SK-N-SH (cell line): ENCODE results near the gene KAT8. TPM values are rescaled to one million over a fixed set of nuclear protein-coding genes. Genes with fewer than 3 reads are reported as not detected.

Experiments
- CTCF ChIA-PET: fragments of 300-600, 350-600 bp; formaldehyde crosslinking; extraction: SDS; loops from one replicate; lab custom pipeline; 2021; lab: Yijun Ruan, JAX
- POLR2A ChIA-PET: fragments of 350-600 bp; sonication (Branson Sonifier 250); formaldehyde crosslinking; extraction: SDS; loops from one replicate; lab custom pipeline; 2020; ENCODE audit warnings: antibody characterized with exemption, inconsistent platforms; lab: Yijun Ruan, JAX
- DNase-seq: peaks from one replicate; pipeline ENCODE4 v3.0.0; 2012
- H2AFZ ChIP-seq: fragments of 200-600 bp; sonication (generic); 2 replicates; pipeline ENCODE4 v1.8.1; 2016; ENCODE audit warnings: antibody characterized with exemption, mild to moderate bottlenecking, low read depth
- H3F3A ChIP-seq: fragments of 200-600 bp; sonication (generic); replicated peaks from 2 replicates; pipeline ENCODE3; 2016; ENCODE audit warnings: antibody characterized with exemption, mild to moderate bottlenecking; ENCODE audit not compliant: insufficient read depth
- H3K27ac ChIP-seq, 2 experiments: fragments of 200-500 bp in 1 of 2; fragments of 200-600 bp in 1 of 2; sonication (Bioruptor generic) in 1 of 2; sonication (generic), shearing (Covaris generic) in 1 of 2; 2 replicates each; pipeline versions ENCODE4 v1.5.1 to v1.6.1; 2014 to 2016; ENCODE audit warnings: low read depth in 2 of 2, inconsistent platforms in 1 of 2, low read length in 1 of 2, mild to moderate bottlenecking in 1 of 2, mixed read lengths in 1 of 2
- H3K27me3 ChIP-seq: fragments of 200-600 bp; sonication (generic), shearing (Covaris generic); 2 replicates; pipeline ENCODE4 v1.6.1; 2016; ENCODE audit warnings: mixed run types; ENCODE audit not compliant: insufficient read depth
- H3K36me3 ChIP-seq, 2 experiments: fragments of 200-500 bp in 1 of 2; fragments of 200-600 bp in 1 of 2; sonication (Bioruptor generic) in 1 of 2; sonication (generic) in 1 of 2; replicated peaks in 1 of 2; 2 replicates each; pipeline versions ENCODE3 to v1.5.1; 2014 to 2016; ENCODE audit warnings: low read length in 1 of 2, mild to moderate bottlenecking in 1 of 2; ENCODE audit not compliant: insufficient read depth in 2 of 2, control insufficient read depth in 1 of 2
- H3K4me1 ChIP-seq, 2 experiments: fragments of 200-500 bp in 1 of 2; fragments of 200-600 bp in 1 of 2; sonication (Bioruptor generic) in 1 of 2; sonication (generic), shearing (Covaris generic) in 1 of 2; 2 replicates each; pipeline versions ENCODE4 v1.5.1 to v1.6.1; 2014 to 2016; ENCODE audit warnings: low read depth in 1 of 2, low read length in 1 of 2, mixed run types in 1 of 2; ENCODE audit not compliant: insufficient read depth in 2 of 2, control insufficient read depth in 1 of 2
- H3K4me2 ChIP-seq: fragments of 200-600 bp; sonication (generic), shearing (Covaris generic); 2 replicates; pipeline ENCODE4 v1.6.1; 2017; ENCODE audit warnings: mixed run types
- H3K4me3 ChIP-seq, 2 experiments: fragments of 200-500 bp in 1 of 2; fragments of 200-600 bp in 1 of 2; sonication (Bioruptor generic) in 1 of 2; sonication (generic), shearing (Covaris generic) in 1 of 2; 2 replicates each; pipeline versions ENCODE4 v1.5.1 to v1.8.1; 2014 to 2016; ENCODE audit warnings: low read depth in 2 of 2, inconsistent platforms in 1 of 2, low read length in 1 of 2, mild to moderate bottlenecking in 1 of 2, mixed read lengths in 1 of 2, moderate library complexity in 1 of 2
- H3K79me2 ChIP-seq: fragments of 200-600 bp; sonication (generic); 2 replicates; pipeline ENCODE4 v1.8.1; 2017; ENCODE audit warnings: mild to moderate bottlenecking; ENCODE audit not compliant: insufficient read depth
- H3K9ac ChIP-seq: fragments of 200-600 bp; sonication (generic); 2 replicates; pipeline ENCODE4 v1.6.1; 2017; ENCODE audit warnings: mixed run types
- H3K9me2 ChIP-seq: fragments of 200-600 bp; sonication (generic); 2 replicates; pipeline ENCODE4 v1.6.1; 2017; ENCODE audit warnings: mixed run types
- H3K9me3 ChIP-seq: fragments of 200-600 bp; sonication (generic); 2 replicates; pipeline ENCODE4 v1.6.1; 2017; ENCODE audit warnings: mixed run types, mild to moderate bottlenecking, moderate library complexity
- H4K20me1 ChIP-seq: fragments of 200-600 bp; sonication (generic); 2 replicates; pipeline ENCODE4 v1.6.1; 2017; ENCODE audit warnings: mild to moderate bottlenecking, mixed run types; ENCODE audit not compliant: insufficient read depth
- EP300 ChIP-seq, 2 experiments: IDR thresholded peaks; 2 replicates each; pipeline versions ENCODE4 v1.4.0 to v1.6.1; 2012; ENCODE audit warnings: borderline replicate concordance in 1 of 2, low read depth in 1 of 2, low read length in 1 of 2
- FOXJ3 ChIP-seq: sonication (generic); formaldehyde crosslinking; IDR thresholded peaks from 2 replicates; pipeline ENCODE4 v1.5.1; 2020; ENCODE audit warnings: mild to moderate bottlenecking, missing genetic modification reagents
- GABPA ChIP-seq: IDR thresholded peaks from 2 replicates; pipeline ENCODE4 v1.4.0; 2012; ENCODE audit warnings: low read depth, mild to moderate bottlenecking
- GATA2 ChIP-seq: sonication (generic); formaldehyde crosslinking; IDR thresholded peaks from 2 replicates; pipeline ENCODE4 v1.5.0; 2020; ENCODE audit warnings: mild to moderate bottlenecking, missing genetic modification reagents
- IRF3 ChIP-seq: fragments of 150-350 bp; IDR thresholded peaks from 2 replicates; pipeline ENCODE4 v1.6.1; 2016; ENCODE audit warnings: mild to moderate bottlenecking, low read depth, low read length
- MAX ChIP-seq: IDR thresholded peaks from 2 replicates; pipeline ENCODE4 v1.4.0; 2012; ENCODE audit warnings: low read depth
- RCOR1 ChIP-seq: fragments of 150-350 bp; IDR thresholded peaks from 2 replicates; pipeline ENCODE4 v1.6.1; 2017; ENCODE audit warnings: antibody characterized with exemption, low read length
- RXRA ChIP-seq: IDR thresholded peaks from 2 replicates; pipeline ENCODE4 v1.4.0; 2012; ENCODE audit warnings: low read depth, mild to moderate bottlenecking, borderline replicate concordance
- SIN3A ChIP-seq: IDR thresholded peaks from 2 replicates; pipeline ENCODE4 v1.6.1; 2012; ENCODE audit warnings: low read depth, mild to moderate bottlenecking, low read length, moderate library complexity, borderline replicate concordance
- TAF1 ChIP-seq: IDR thresholded peaks from 2 replicates; pipeline ENCODE4 v1.6.1; 2012; ENCODE audit warnings: low read depth, mild to moderate bottlenecking, low read length, moderate library complexity, borderline replicate concordance
- TEAD4 ChIP-seq: IDR thresholded peaks from 2 replicates; pipeline ENCODE4 v1.4.0; 2012; ENCODE audit warnings: mild to moderate bottlenecking, borderline replicate concordance; ENCODE audit not compliant: insufficient read depth
- ZBTB33 ChIP-seq: IDR thresholded peaks from 2 replicates; pipeline ENCODE4 v1.4.0; 2012; ENCODE audit warnings: low read depth, borderline replicate concordance
- WGBS: methylation state at CpG from one replicate; pipeline ENCODE4 v1.1.6; 2017; ENCODE audit warnings: low lambda C conversion rate; 5-methylcytosine and 5-hydroxymethylcytosine counted together
- polyA plus RNA-seq, 3 experiments: library from polyadenylated mRNA; depleted of rRNA; stranded (reverse); fragments of >200 nt; gene quantifications; 2 replicates each; pipeline ENCODE4 v1.2.3, GENCODE V29; 2012

The KAT8 gene
- polyA plus RNA-seq, 1 of the 3 experiments (the other 2 are of a cell fraction): 52.0 TPM

DNA sequence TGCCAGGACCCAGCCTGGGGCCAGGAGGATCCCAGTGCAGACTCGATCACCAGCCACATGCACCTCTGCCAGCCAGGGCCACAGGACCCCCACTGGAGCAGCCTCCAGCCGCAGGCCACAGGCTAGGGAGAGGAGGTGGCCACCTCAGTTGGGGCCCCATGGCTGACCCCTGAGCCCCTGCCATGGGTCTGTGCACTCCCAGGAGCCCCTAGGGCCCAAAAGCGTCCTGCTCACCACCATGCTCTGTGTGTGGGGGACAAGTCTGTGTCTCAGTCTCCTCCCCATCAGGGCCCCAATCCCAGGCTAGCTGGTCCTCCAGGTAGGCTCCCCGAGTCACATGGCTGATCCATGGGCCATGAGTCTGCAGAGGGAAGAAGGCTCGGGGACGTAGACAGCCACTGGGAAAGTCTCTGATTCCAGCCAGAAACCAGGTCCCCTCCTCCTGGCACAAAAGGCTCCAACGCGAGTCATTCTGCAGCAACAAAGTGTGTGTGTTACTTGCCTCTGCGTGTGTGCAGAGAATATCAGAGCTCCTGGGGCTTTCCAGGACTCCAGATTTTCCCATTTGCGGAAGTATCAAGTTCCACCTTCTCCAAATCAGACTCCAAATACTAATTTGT is 24.1 kb downstream of the KAT8 start:
- Histone ChIP-seq H3K79me2 (no peaks in the 10 kb centered on the region), H2AFZ (peak overlapping the region; percentile 86), H3K9ac (peak overlapping the region; percentile 50; the same call in 1 of the 2 replicates), H3F3A (peaks cover 10% of the 10 kb centered on the region), H3K4me3 (peak overlapping the region; percentile 9 to 50), H3K4me1 (peaks cover 12 to 22% of the 10 kb centered on the region in 2 experiments; a peak in 2 of 4 replicates), H3K9me2 (no peaks in the 10 kb centered on the region), H3K27me3 (no peaks in the 10 kb centered on the region), H3K9me3 (no peaks in the 10 kb centered on the region), H3K4me2 (peak overlapping the region; percentile 69; the same call in 1 of the 2 replicates), H4K20me1 (no peaks in the 10 kb centered on the region), H3K27ac (peak overlapping the region; percentile 62 to 78), H3K36me3 (no peaks in the 10 kb centered on the region)
- WGBS: 36% methylated on average over 6 of the region's 10 CpGs
- TF ChIP-seq RCOR1 (no peak), GATA2 (no peak), TAF1 (no peak), ZBTB33 (no peak), EP300 (IDR thresholded peaks at IDR 0.05; ENCODE audit: borderline replicate concordance in 1 of 2, low read depth in 1 of 2, low read length in 1 of 2) (no peak), TEAD4 (no peak), MAX (no peak), GABPA (no peak), SIN3A (no peak), RXRA (no peak), IRF3 (no peak), FOXJ3 (CRISPR knock-in tag) (no peak)
- ChIA-PET POLR2A (interaction anchor here (0.9 to 2.7 kb wide), 8 partner anchors 11 to 318 kb away, joined by 3 to 43 read pairs (median 6); partner anchors contain the start of genes ARMC5, FUS, KAT8 and VKORC1), CTCF (interaction anchor here (0.7 to 4.6 kb wide), 38 partner anchors 9 to 319 kb away, joined by 3 to 38 read pairs (median 6); partner anchors contain the start of genes BCKDK, FUS, HSD3B7 and KAT8)
- DNase-seq: peak; percentile 47
